Measurements from ENCODE around the gene OPN3. TPM values are rescaled to one million over a fixed set of nuclear protein-coding genes. Genes with fewer than 3 reads are reported as not detected.

Gene OPN3, protein sequence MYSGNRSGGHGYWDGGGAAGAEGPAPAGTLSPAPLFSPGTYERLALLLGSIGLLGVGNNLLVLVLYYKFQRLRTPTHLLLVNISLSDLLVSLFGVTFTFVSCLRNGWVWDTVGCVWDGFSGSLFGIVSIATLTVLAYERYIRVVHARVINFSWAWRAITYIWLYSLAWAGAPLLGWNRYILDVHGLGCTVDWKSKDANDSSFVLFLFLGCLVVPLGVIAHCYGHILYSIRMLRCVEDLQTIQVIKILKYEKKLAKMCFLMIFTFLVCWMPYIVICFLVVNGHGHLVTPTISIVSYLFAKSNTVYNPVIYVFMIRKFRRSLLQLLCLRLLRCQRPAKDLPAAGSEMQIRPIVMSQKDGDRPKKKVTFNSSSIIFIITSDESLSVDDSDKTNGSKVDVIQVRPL
- total RNA-seq = 8.1 TPM

DNA sequence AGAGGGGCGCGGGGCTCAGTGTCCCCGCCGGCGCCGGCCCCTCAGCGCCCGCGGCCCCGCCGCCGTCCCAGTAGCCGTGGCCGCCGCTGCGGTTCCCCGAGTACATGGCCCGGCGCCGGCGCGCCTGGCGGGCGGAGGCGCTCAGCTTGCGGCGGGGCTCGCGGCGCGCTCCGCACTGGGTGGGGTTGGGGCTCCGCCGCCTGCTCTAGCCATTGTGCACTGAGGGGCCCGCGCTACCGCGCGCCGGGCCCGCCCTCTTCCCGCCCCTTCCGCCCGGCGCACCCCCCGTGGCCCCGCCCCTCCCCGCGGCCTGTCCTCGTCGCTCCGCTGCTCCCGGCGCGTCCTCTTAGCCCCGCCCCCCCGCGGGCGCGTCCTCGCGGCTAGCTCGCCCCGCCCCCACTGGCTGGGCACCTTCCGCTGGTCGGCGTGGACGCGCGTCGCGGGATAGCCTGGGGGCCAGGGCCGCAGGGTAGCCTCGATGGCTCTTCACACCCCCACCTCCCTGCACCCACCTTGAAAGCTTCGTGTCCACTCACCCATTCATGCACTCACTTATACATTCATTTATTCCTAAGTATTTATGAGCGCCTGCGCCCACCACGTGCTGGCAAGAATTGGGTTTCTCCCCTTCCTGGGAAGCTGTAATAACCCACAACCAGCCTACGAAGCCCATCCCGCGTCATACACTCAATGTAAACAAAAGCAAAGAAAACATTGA is at the start of gene OPN3, which contains the start of gene CHML:
OPN3 (minus strand) TSS at position 221 of the 718 bp plus-strand sequence; CDS start at position 106, 115 bp downstream.
CHML (minus strand) TSS at position 221 of the 718 bp plus-strand sequence. CDS start 4,603 bp downstream, outside the sequence.

DNA sequence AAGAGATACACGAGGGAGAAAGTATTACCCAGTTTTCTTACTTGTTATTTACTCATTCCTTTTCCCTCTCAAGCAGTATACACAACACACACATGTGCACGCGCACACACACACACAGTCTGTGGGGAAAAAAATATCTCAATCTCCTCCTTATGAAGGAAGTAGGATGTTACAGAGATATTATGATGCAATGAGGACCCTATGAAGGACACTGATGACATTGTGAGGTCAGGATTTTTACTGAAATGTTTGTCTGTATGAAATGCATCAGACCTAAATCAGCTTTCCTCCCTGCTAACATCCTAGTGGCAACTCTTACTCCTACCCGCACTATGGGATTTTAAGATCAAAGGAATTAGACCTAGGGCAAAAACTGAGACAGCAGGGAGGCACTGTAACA is 11.8 kb upstream of the OPN3 start, which contains the start of gene WDR64:
WDR64 (plus strand) TSS at position 270 of the 400 bp plus-strand sequence. CDS start 204 bp downstream, outside the sequence.

Other genes starting within 250 kb of the OPN3 start
- 99.4 TPM for gene FH, start 120.6 kb downstream of the OPN3 start, total RNA-seq
- gene KMO, start 108.0 kb downstream of the OPN3 start, total RNA-seq = 1.4 TPM
- gene CHML, start within 50 bp of the OPN3 start, total RNA-seq = 75.4 TPM
- gene WDR64, start 11.9 kb upstream of the OPN3 start, total RNA-seq = not detected
- 4.2 TPM for gene EXO1, start 207.8 kb upstream of the OPN3 start, total RNA-seq